Endothelial cell of umbilical vein (primary cell): ENCODE data around the gene TXNL4B. TPM values are rescaled to one million over a fixed set of nuclear protein-coding genes. Genes with fewer than 3 reads are reported as not detected.

Experiments
- BruUV-seq: library from RNA; stranded (reverse); fragments of 400-500 nt; replicated peaks from 2 replicates; lab custom pipeline; 2021; lab: Mats Ljungman, UMichigan
- CTCF ChIA-PET: fragments of 300-600, 350-600 bp; sonication (Branson Sonifier 250); formaldehyde crosslinking; loops from one replicate; lab custom pipeline; 2021; ENCODE audit warnings: antibody characterized with exemption, inconsistent platforms; lab: Charles Lee
- POLR2A ChIA-PET: fragments of 300-600, 350-600 bp; sonication (Branson Sonifier 250); formaldehyde crosslinking; loops from one replicate; lab custom pipeline; 2021; ENCODE audit warnings: antibody characterized with exemption, inconsistent platforms; lab: Charles Lee
- DNase-seq: peaks from one replicate; pipeline ENCODE4 v3.0.0-alpha.2; 2011; ENCODE audit warnings: low read depth, low spot score
- FAIRE-seq: peaks from 2 replicates; lab custom pipeline; 2011; peaks lifted over from hg19 to GRCh38; lab: Jason Lieb, UNC
- H2AFZ ChIP-seq: 2 replicates; pipeline ENCODE4 v1.6.0; 2012; ENCODE audit warnings: low read depth, low read length, control low read depth, inconsistent platforms
- H3K27ac ChIP-seq: 2 replicates; pipeline ENCODE4 v1.5.1; 2011; ENCODE audit warnings: low read depth, mild to moderate bottlenecking, control low read depth, low read length, moderate library complexity; ENCODE audit not compliant: insufficient read depth
- H3K27me3 ChIP-seq, 2 experiments: 2 replicates each; pipeline versions ENCODE4 v1.6.0 to v1.6.1; 2011; ENCODE audit warnings: low read length in 2 of 2, mixed read lengths in 1 of 2; ENCODE audit not compliant: control insufficient read depth in 2 of 2, insufficient read depth in 2 of 2
- H3K36me3 ChIP-seq, 2 experiments: 2 replicates in 1 of 2; 3 replicates in 1 of 2; pipeline ENCODE4 v1.5.1; 2011; ENCODE audit warnings: low read length in 2 of 2, mild to moderate bottlenecking in 1 of 2, moderate library complexity in 1 of 2; ENCODE audit not compliant: control insufficient read depth in 2 of 2, insufficient read depth in 2 of 2; ENCODE audit errors: extremely low read depth in 1 of 2
- H3K4me1 ChIP-seq: 3 replicates; pipeline ENCODE4 v1.5.1; 2011; ENCODE audit warnings: mild to moderate bottlenecking, low read length; ENCODE audit not compliant: control insufficient read depth, insufficient read depth; ENCODE audit errors: extremely low read depth
- H3K4me2 ChIP-seq: 2 replicates; pipeline ENCODE4 v1.6.1; 2011; ENCODE audit warnings: low read length, control low read depth, mixed read lengths; ENCODE audit not compliant: insufficient read depth
- H3K4me3 ChIP-seq, 3 experiments: fragments of 200-600 bp in 1 of 3; sonication (generic), shearing (Covaris generic) in 1 of 3; replicated peaks in 1 of 3; 2 replicates each; pipeline ENCODE4 v1.5.1; 2011 to 2016; ENCODE audit warnings: control low read depth in 3 of 3, low read length in 3 of 3, mild to moderate bottlenecking in 2 of 3, inconsistent platforms in 1 of 3, low read depth in 1 of 3, moderate library complexity in 1 of 3; ENCODE audit not compliant: insufficient read depth in 1 of 3
- H3K79me2 ChIP-seq: 2 replicates; pipeline ENCODE4 v1.6.0; 2012; ENCODE audit warnings: low read length, inconsistent platforms; ENCODE audit not compliant: control insufficient read depth, insufficient read depth
- H3K9ac ChIP-seq: replicated peaks from 2 replicates; pipeline ENCODE3; 2011; ENCODE audit warnings: low read length, control low read depth; ENCODE audit not compliant: insufficient read depth; ENCODE audit errors: extremely low read depth
- H3K9me1 ChIP-seq: replicated peaks from 3 replicates; pipeline ENCODE4 v1.6.0; 2011; ENCODE audit warnings: mild to moderate bottlenecking, low read length; ENCODE audit not compliant: control insufficient read depth, insufficient read depth; ENCODE audit errors: extremely low read depth
- H3K9me3 ChIP-seq: replicated peaks from 2 replicates; pipeline ENCODE4 v1.5.1; 2012; ENCODE audit warnings: low read length, inconsistent platforms; ENCODE audit not compliant: control insufficient read depth, insufficient read depth
- H4K20me1 ChIP-seq: replicated peaks from 2 replicates; pipeline ENCODE3; 2011; ENCODE audit warnings: mild to moderate bottlenecking, low read length; ENCODE audit not compliant: control insufficient read depth, insufficient read depth; ENCODE audit errors: extremely low read depth
- dilution Hi-C: fragments of 300-500 bp; cut with MboI; formaldehyde crosslinking; loops from one replicate; pipeline ENCODE4 v1.15.0; 2019; ENCODE audit warnings: low sequenced_read_pairs; ENCODE audit not compliant: extremely low pct_ligation_motif_present
- intact Hi-C: fragments of 100-400 bp; cut with micrococcal nuclease; formaldehyde crosslinking; loops from one replicate; pipeline ENCODE4 v1.10.0; 2022
- polyA plus RNA-seq, 4 experiments: library from polyadenylated mRNA; depleted of rRNA in 3 of 4; stranded (reverse) in 3 of 4; unstranded in 1 of 4; fragments of >200 nt; gene quantifications; 2 replicates each; pipeline versions ENCODE4 v1.2.1 to v1.2.3, GENCODE V29; 2011 to 2012; ENCODE audit warnings: missing spikeins in 1 of 4
- total RNA-seq: library from RNA; stranded (reverse); gene quantifications from 2 replicates; pipeline ENCODE4 v1.2.3, GENCODE V29; 2021
- TF ChIP-seq, protein P1 (sequence below), 2 donors: IDR thresholded peaks; 1 replicate in 1 of 2; 2 replicates in 1 of 2; pipeline ENCODE4 v1.5.1; 2011; ENCODE audit warnings: low read length in 2 of 2, mild to moderate bottlenecking in 2 of 2, moderate library complexity in 2 of 2, control low read depth in 1 of 2, inconsistent platforms in 1 of 2, low read depth in 1 of 2; ENCODE audit not compliant: insufficient read depth in 1 of 2; ENCODE audit errors: extremely low read depth in 1 of 2

The TXNL4B gene
- total and polyA plus RNA-seq, 2 donors (not counting 3 experiments of a cell fraction or from before 2014, with no cell fraction given): 10.0 to 12.7 TPM

DNA sequence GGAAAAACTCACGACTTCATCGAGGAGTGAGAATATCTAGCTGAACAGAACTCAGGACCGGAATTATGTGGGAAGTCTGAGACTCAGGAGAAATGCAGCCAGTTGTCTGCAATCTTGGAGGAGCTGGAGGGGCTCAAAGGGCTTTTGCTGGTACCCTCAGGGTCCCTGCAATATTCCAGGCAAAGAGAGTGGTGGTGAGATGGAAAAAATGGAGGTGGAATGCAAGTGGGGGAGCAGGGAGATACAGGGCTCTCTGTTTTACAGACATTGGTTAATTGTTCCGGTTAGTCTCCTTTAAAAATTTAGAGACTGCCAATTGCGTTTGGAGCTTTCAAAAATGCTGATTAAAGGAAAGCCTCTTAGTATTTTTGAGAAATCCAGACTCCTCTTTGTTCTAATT, 57.3 kb downstream of the TXNL4B start:
- Histone ChIP-seq H3K79me2 (no peaks in the 10 kb centered on the region), H3K4me2 (no peak overlapping the region), H3K9me1 (no peaks in the 10 kb centered on the region), H3K27me3 (no peaks in the 10 kb centered on the region), H3K4me3 (no peak overlapping the region), H3K27ac (no peak overlapping the region), H4K20me1 (no peaks in the 10 kb centered on the region), H3K36me3 (no peaks in the 10 kb centered on the region), H3K4me1 (no peaks in the 10 kb centered on the region), H3K9ac (no peak overlapping the region), H3K9me3 (no peaks in the 10 kb centered on the region), H2AFZ (no peak overlapping the region)
- ChIA-PET POLR2A (no interaction called here), CTCF (no interaction called here)
- intact Hi-C loops (no loop called here), dilution Hi-C loops (no loop called here)
- no TSS peak for BruUV-seq
- DNase-seq (no peak), FAIRE-seq (no peak)
- TF ChIP-seq, protein P1, sequence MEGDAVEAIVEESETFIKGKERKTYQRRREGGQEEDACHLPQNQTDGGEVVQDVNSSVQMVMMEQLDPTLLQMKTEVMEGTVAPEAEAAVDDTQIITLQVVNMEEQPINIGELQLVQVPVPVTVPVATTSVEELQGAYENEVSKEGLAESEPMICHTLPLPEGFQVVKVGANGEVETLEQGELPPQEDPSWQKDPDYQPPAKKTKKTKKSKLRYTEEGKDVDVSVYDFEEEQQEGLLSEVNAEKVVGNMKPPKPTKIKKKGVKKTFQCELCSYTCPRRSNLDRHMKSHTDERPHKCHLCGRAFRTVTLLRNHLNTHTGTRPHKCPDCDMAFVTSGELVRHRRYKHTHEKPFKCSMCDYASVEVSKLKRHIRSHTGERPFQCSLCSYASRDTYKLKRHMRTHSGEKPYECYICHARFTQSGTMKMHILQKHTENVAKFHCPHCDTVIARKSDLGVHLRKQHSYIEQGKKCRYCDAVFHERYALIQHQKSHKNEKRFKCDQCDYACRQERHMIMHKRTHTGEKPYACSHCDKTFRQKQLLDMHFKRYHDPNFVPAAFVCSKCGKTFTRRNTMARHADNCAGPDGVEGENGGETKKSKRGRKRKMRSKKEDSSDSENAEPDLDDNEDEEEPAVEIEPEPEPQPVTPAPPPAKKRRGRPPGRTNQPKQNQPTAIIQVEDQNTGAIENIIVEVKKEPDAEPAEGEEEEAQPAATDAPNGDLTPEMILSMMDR (IDR thresholded peaks at IDR 0.05; ENCODE audit: extremely low read depth in 1 of 2, insufficient read depth in 1 of 2, low read depth in 1 of 2, low read length in 2 of 2): no peak

Other genes with a start within 250 kb of the TXNL4B start
- 23.9 and 24.9 TPM in 2 replicates for gene ATXN1L, start 247.6 kb downstream of the TXNL4B start, total RNA-seq
- gene ATXN1L, start 247.6 kb downstream of the TXNL4B start, polyA plus RNA-seq: 14.9 and 15.6 TPM in 2 replicates
- gene ZNF821, start 209.4 kb downstream of the TXNL4B start, total RNA-seq: 7.3 and 9.6 TPM in 2 replicates
- gene ZNF821, start 209.4 kb downstream of the TXNL4B start, polyA plus RNA-seq: 8.0 and 8.1 TPM in 2 replicates
- gene IST1, start 198.1 kb downstream of the TXNL4B start, total RNA-seq: 165 and 185 TPM in 2 replicates
- gene IST1, start 198.1 kb downstream of the TXNL4B start, polyA plus RNA-seq: 136 and 145 TPM in 2 replicates
- gene PKD1L3, start 93.2 kb downstream of the TXNL4B start, total RNA-seq: not detected in 2 replicates
- gene PKD1L3, start 93.2 kb downstream of the TXNL4B start, polyA plus RNA-seq: not detected in 2 replicates
- 9.2 and 9.7 TPM in 2 replicates for gene DHODH, start 84.9 kb downstream of the TXNL4B start, total RNA-seq
- gene DHODH, start 84.9 kb downstream of the TXNL4B start, polyA plus RNA-seq: 3.4 and 5.8 TPM in 2 replicates
- gene HP, start 39.1 kb downstream of the TXNL4B start, total RNA-seq: not detected in 2 replicates
- gene HP, start 39.1 kb downstream of the TXNL4B start, polyA plus RNA-seq: not detected in 2 replicates
- not detected in 2 replicates for gene HPR, start 30.4 kb downstream of the TXNL4B start, total RNA-seq
- gene HPR, start 30.4 kb downstream of the TXNL4B start, polyA plus RNA-seq: not detected in 2 replicates
- 78.4 and 78.6 TPM in 2 replicates for gene DHX38, start 227 bp upstream of the TXNL4B start, total RNA-seq
- gene DHX38, start 227 bp upstream of the TXNL4B start, polyA plus RNA-seq: 39.7 and 47.3 TPM in 2 replicates
- 0.42 TPM in 1 of 2 replicates, not detected in the other for gene PMFBP1, start 78.5 kb upstream of the TXNL4B start, total RNA-seq
- 0.12 and 0.14 TPM in 2 replicates for gene PMFBP1, start 78.5 kb upstream of the TXNL4B start, polyA plus RNA-seq